BE2C (cell line): Measurements from ENCODE around the gene AHI1.
A peak's percentile ranks its signal among the peaks of the same experiment; 100 is the strongest.

Experiments
- DNase-seq: peaks from one replicate; pipeline ENCODE4 v3.0.0-alpha.2; 2020
- H3K27me3 ChIP-seq: fragments of 250-450 bp; sonication (Bioruptor Pico); 2 replicates; pipeline ENCODE4 v1.5.1; 2020; ENCODE audit warnings: mild to moderate bottlenecking
- H3K36me3 ChIP-seq: fragments of 250-450 bp; sonication (Bioruptor Pico); 2 replicates; pipeline ENCODE4 v1.5.1; 2020; ENCODE audit warnings: mild to moderate bottlenecking
- H3K4me1 ChIP-seq: fragments of 250-450 bp; sonication (Bioruptor Pico); 2 replicates; pipeline ENCODE4 v1.5.1; 2020
- H3K4me3 ChIP-seq: 2 replicates; pipeline ENCODE4 v1.5.1; 2011; ENCODE audit warnings: low read depth, low read length
- H3K9me3 ChIP-seq: fragments of 250-450 bp; sonication (Bioruptor Pico); 2 replicates; pipeline ENCODE4 v1.5.1; 2020
- TF ChIP-seq, protein P1 (sequence below): IDR thresholded peaks from 2 replicates; pipeline ENCODE4 v1.5.1; 2012; ENCODE audit warnings: mild to moderate bottlenecking, low read depth, low read length

The AHI1 gene

GRCh38 chr6:135503703-135504475 is 6.3 kb upstream of the AHI1 start:
- DNase-seq = no peak
- Histone ChIP-seq H3K4me3 (no peak overlapping the region), H3K4me1 (peaks cover 3% of the 10 kb centered on the region; the same call in 1 of the 2 replicates), H3K9me3 (no peaks in the 10 kb centered on the region), H3K36me3 (no peaks in the 10 kb centered on the region), H3K27me3 (no peaks in the 10 kb centered on the region)
- TF ChIP-seq, protein P1, sequence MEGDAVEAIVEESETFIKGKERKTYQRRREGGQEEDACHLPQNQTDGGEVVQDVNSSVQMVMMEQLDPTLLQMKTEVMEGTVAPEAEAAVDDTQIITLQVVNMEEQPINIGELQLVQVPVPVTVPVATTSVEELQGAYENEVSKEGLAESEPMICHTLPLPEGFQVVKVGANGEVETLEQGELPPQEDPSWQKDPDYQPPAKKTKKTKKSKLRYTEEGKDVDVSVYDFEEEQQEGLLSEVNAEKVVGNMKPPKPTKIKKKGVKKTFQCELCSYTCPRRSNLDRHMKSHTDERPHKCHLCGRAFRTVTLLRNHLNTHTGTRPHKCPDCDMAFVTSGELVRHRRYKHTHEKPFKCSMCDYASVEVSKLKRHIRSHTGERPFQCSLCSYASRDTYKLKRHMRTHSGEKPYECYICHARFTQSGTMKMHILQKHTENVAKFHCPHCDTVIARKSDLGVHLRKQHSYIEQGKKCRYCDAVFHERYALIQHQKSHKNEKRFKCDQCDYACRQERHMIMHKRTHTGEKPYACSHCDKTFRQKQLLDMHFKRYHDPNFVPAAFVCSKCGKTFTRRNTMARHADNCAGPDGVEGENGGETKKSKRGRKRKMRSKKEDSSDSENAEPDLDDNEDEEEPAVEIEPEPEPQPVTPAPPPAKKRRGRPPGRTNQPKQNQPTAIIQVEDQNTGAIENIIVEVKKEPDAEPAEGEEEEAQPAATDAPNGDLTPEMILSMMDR = no peak

- H3K27me3 ChIP-seq = no peaks in the 10 kb centered on the region
- no peaks in the 10 kb centered on the region for H3K9me3 ChIP-seq
- TF ChIP-seq, protein P1 = no peak
- no peak for DNase-seq
- H3K4me1 ChIP-seq = no peaks in the 10 kb centered on the region
- no peaks in the 10 kb centered on the region for H3K36me3 ChIP-seq
- H3K4me3 ChIP-seq = no peak overlapping the region
These were observed 2.2 kb upstream of the AHI1 start for GRCh38 chr6:135499441-135500340.

DNA sequence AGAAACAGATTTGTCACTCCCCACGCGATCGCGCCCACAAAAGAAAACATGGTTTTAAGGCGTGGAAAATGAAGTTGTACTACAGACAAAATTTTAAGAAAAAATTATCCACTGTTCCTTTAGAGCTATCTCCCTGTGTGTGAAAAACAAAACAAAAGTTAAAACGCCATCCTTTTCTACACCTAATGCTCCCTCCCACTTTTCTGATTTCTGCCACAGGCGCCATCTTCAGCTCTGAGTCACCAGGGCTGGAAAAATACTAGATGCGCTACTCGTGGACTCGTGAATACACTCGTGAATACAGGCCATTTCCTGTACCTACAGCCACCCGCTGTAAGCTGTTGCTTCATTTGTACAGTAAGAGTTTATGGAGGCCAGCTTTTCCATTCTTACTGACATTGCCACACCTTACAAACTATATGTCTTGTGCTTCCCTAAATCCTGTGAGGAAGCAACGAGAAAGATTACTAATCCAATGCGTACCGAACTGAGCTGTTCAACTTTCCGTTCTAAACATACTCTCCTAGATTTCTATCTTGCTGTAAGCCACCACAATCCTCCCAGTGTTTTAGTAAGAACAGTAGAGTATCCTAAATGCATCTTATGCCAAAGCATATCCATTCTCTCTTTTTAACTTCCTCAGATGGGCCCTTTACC is 773 bp upstream of the AHI1 start:
- TF ChIP-seq, protein P1 = no peak
- no peaks in the 10 kb centered on the region for H3K27me3 ChIP-seq

GRCh38 chr6:135496800-135497411 is 634 bp downstream of the AHI1 start:
- no peak for DNase-seq
- H3K4me1 ChIP-seq = no peaks in the 10 kb centered on the region
- no peaks in the 10 kb centered on the region for H3K27me3 ChIP-seq
- H3K9me3 ChIP-seq = no peaks in the 10 kb centered on the region
- TF ChIP-seq, protein P1 = no peak
- H3K4me3 ChIP-seq = peak overlapping the region; percentile 96
- H3K36me3 ChIP-seq = peaks cover 4% of the 10 kb centered on the region; the same call in 1 of the 2 replicates

More for the DNA sequence above, 773 bp upstream of the AHI1 start:
- Histone ChIP-seq H3K36me3 (peaks cover under 1% of the 10 kb centered on the region; the same call in 1 of the 2 replicates), H3K4me1 (no peaks in the 10 kb centered on the region), H3K9me3 (no peaks in the 10 kb centered on the region), H3K4me3 (peak overlapping the region; percentile 96)
- DNase-seq = peak; percentile 72

DNA sequence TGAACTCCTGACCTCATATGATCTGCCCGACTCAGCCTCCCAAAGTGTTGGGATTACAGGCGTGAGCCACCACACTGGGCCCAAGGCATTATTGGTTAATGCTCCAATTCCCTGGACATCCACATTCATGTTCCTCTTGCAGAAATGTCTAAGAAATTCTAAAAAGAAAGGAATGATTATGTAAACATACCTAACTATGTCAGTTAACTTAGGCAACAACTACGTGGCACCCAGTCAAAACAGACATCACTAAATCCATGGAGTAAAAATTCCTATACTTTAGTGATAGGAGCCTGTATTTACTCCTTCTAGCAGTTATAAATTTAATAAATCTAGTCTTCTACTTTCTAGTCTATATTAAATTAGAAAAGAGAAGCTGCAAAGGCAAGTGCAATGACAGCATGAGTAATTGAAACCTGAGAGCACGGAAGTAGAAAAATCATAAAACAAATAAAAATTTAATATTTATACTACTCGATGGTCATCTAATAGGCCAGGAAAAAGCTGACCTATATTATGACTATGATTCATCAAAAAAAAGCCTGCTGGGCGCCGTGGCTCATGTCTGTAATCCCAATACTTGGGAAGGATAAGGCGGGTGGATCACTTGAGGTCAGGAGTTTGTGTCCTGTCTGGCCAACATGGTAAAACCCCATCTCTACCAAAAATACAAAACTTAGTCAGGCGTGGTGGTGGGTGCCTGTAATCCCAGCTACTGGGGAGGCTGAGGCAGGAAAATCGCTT is 4.2 kb downstream of the AHI1 start:
- no peak for DNase-seq
- Histone ChIP-seq H3K9me3 (no peaks in the 10 kb centered on the region; the same call in 1 of the 2 replicates), H3K36me3 (peaks cover 28% of the 10 kb centered on the region), H3K4me3 (no peak overlapping the region), H3K27me3 (no peaks in the 10 kb centered on the region), H3K4me1 (no peaks in the 10 kb centered on the region)
- TF ChIP-seq, protein P1 = no peak
